Astrocyte of the cerebellum (primary cell): ENCODE data around the gene EIF2S2.

ENCODE experiments used
- DNase-seq: peaks from one replicate; pipeline ENCODE4 v3.0.0-alpha.2; 2011; ENCODE audit warnings: low read depth
- H3K4me3 ChIP-seq: 2 replicates; pipeline ENCODE4 v1.5.1; 2011; ENCODE audit warnings: mild to moderate bottlenecking, low read depth, low read length, moderate library complexity
- in situ Hi-C: cut with HindIII; loops from 2 replicates; pipeline ENCODE4 v1.10.0; 2017; ENCODE audit warnings: low sequenced_read_pairs
- TF ChIP-seq, protein P1 (sequence below): IDR thresholded peaks from 2 replicates; pipeline ENCODE4 v1.5.1; 2012; ENCODE audit warnings: low read length, low read depth, moderate library complexity, mild to moderate bottlenecking; ENCODE audit errors: missing control alignments

EIF2S2 gene

DNA sequence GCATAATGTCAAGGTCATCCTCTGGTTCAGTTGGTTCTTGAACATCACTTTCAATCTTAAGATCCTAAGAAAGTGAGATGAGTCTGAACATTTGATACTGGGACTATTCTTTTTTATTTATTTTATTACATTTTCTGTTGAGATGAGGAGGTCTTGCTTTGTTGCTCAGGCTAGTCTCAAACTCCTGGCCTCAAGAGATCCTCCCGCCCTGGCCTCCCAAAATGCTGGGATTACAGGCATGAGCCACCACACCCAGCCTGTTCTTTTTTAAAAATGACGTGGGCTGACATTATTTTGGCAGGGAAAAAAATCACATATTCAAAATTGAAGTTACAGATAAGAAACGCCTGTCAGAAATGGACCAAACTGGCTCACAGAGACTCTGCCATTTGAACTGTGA is 13.5 kb downstream of the EIF2S2 start:
- DNase-seq: no peak
- in situ Hi-C loops: no loop called here
- H3K4me3 ChIP-seq: no peak overlapping the region
- TF ChIP-seq, protein P1, sequence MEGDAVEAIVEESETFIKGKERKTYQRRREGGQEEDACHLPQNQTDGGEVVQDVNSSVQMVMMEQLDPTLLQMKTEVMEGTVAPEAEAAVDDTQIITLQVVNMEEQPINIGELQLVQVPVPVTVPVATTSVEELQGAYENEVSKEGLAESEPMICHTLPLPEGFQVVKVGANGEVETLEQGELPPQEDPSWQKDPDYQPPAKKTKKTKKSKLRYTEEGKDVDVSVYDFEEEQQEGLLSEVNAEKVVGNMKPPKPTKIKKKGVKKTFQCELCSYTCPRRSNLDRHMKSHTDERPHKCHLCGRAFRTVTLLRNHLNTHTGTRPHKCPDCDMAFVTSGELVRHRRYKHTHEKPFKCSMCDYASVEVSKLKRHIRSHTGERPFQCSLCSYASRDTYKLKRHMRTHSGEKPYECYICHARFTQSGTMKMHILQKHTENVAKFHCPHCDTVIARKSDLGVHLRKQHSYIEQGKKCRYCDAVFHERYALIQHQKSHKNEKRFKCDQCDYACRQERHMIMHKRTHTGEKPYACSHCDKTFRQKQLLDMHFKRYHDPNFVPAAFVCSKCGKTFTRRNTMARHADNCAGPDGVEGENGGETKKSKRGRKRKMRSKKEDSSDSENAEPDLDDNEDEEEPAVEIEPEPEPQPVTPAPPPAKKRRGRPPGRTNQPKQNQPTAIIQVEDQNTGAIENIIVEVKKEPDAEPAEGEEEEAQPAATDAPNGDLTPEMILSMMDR: no peak

DNA sequence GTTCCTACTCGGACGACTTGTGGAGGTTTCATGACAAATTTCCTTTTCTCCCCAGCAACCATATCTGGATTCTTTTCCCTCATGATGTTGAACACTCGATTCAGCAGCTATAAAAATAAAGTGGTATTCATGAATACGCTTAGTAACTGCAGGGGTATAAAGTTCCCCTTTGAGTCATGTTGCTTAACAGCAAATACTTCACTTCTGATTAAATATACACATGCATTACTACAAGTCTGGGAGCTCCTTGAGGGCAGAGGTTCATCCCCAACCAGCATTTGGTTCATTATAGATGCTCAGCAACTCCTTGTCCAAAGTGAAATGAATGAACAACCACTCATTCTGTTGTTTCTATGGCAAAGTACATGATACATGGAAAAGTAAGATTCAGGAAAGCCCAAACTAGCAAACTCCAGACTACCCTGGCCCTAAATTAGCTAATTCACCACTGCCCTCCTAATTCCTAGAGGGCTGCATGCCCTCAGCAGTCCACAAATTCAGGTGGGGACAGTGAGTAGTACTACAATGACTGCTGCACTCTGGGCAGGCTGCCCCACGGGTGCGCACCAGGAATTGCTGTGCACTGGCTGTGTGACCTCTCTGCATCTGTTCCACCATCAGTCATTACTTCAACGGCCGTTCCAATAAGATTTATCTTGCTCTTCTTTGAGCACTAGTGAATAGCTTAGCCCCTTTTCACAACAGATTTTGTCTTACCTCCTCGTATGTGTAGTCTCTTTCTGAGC is 15.2 kb downstream of the EIF2S2 start:
- TF ChIP-seq, protein P1: no peak
- in situ Hi-C loops: no loop called here
- no peak for DNase-seq
- no peak overlapping the region for H3K4me3 ChIP-seq

DNA sequence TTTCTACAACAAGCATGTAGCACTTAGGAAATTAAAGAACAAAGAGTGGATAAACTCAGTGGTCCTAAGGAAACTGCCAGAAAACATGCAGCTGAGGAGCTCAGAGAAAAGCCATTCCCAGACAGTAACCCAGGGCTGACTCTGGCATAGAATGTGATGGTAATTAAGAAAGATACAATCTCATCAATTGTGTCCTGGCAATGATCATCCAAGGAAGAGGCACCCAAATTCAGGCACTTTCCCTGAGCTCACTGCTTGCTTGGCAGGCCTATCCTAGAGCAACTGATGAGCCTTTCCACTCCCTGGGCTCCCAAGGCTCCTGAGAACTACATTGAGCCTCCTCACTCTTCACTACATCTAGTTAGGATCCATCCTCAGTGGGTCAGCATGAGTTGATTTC is 16.2 kb downstream of the EIF2S2 start:
- no peak for DNase-seq
- no peak overlapping the region for H3K4me3 ChIP-seq
- TF ChIP-seq, protein P1: no peak
- in situ Hi-C loops: no loop called here

DNA sequence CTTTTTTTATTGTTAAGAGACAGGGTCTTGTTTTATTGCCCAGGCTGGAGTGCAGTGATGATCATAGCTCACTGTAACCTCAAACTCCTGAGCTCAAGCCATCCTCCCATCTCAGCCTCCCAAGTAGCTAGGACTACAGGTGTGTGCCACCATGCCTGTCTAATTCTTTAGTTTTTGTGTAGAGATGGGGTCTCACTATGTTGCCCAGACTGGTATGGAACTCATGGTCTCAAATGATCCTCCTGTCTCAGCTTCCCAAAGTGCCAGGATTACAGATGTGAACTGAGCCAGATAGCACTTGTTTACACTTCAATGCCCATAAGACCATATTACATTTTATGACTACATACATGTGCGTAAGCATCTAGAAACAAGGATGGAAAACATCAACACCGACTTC is 18.1 kb downstream of the EIF2S2 start:
- no peak for DNase-seq
- in situ Hi-C loops: no loop called here
- H3K4me3 ChIP-seq: no peak overlapping the region
- TF ChIP-seq, protein P1: no peak

DNA sequence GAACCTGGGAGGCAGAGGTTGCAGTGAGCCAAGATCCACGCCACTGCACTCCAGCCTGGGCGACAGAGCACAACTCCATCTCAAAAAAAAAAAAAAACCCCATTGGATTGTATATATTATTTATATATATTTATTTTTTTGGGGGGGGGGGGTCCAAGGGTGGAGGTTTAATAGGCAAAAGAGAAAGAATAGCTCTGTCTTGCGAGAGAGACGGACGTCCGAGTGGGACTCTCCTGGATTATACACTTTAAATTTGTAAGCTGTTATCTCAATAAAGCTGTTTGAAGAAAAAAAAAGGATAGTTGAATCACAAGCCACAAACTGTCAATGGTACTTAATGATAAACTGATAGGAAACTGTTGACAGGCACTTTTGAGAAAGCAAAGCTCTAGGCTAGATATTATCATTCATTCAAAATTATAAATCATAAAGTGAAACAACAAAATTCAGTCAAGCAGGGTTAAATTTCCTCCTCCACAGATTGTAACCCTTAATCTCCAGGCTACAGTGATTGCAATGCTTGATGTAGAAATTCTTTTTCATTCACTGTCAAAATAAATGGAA is 20.3 kb downstream of the EIF2S2 start:
- TF ChIP-seq, protein P1: no peak
- no peak for DNase-seq
- in situ Hi-C loops: no loop called here
- no peak overlapping the region for H3K4me3 ChIP-seq

DNA sequence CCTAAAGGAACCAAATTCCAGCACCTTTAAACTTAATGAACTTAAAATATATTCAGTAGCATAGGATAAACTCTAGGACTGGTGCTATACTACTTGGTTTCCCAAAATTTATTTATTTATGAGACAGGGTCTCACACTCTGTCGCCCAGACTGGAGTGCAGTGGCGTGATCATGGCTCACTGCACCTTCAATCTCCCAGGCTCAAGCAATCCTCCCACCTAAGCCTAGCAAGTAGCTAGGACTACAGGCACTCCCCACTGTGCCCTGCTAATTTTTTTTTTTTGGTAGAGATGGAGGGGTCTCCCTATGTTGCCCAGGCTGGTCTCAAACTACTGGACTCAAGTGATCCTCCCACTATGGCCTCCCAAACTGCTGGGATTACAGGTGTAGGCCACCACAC is 21.4 kb downstream of the EIF2S2 start:
- H3K4me3 ChIP-seq: no peak overlapping the region
- in situ Hi-C loops: no loop called here
- TF ChIP-seq, protein P1: no peak
- DNase-seq: no peak
